Measurements from ENCODE around the gene KCNJ8. TPM values are rescaled to one million over a fixed set of nuclear protein-coding genes. Genes with fewer than 3 reads are reported as not detected.

Gene KCNJ8
- total RNA-seq, 2 experiments from 2014 or later: not detected

DNA sequence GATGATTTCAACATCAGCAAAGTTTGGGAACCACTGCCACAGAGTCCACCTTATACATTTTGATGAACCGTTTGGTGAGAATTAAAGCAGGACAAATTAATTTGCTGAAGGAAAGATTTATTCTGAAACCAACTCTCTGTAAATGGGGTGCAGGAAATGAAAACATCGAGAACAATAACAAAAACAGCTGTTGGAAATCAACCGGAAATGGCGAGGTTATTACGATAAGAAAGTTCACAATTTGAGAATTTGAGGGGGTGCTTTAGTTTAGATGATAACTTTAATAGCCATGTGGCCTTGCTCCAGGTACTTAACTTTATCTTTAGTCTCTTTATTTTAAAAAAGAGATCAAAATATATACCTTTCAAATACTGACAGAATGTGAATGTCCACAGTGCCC lies 56.7 kb downstream of the KCNJ8 start:
- Mint-ChIP-seq H3K36me3 (no peaks in the 10 kb centered on the region), H3K9me3 (ENCODE audit: low read depth) (no peaks in the 10 kb centered on the region), H3K27me3 (peaks cover 3% of the 10 kb centered on the region), H3K27ac (no peak overlapping the region), H3K4me1 (no peaks in the 10 kb centered on the region), H3K4me3 (no peak overlapping the region)
- DNase-seq (no peak), ATAC-seq (no peak)
- CTCF ChIA-PET: no interaction called here

- Mint-ChIP-seq H3K4me1 (peaks cover 4% of the 10 kb centered on the region), H3K27me3 (peaks cover 3% of the 10 kb centered on the region), H3K9me3 (ENCODE audit: low read depth) (no peaks in the 10 kb centered on the region), H3K27ac (no peak overlapping the region), H3K4me3 (no peak overlapping the region), H3K36me3 (no peaks in the 10 kb centered on the region)
- CTCF ChIA-PET: no interaction called here
- ATAC-seq: no peak
- DNase-seq: no peak
Measured at GRCh38 chr12:21715386-21715785, 59.1 kb downstream of the KCNJ8 start.

Other genes starting within 250 kb of the KCNJ8 start
- gene SPX, start 248.4 kb downstream of the KCNJ8 start, total RNA-seq: under 1 TPM; 0.40 to 0.64 TPM
- gene GYS2, start 169.9 kb downstream of the KCNJ8 start, total RNA-seq: not detected
- 1,000 to 10,000 TPM in 1 of 2 experiments, 100 to 1,000 TPM in 1; 907 to 1,215 TPM for gene LDHB, start 116.9 kb downstream of the KCNJ8 start, total RNA-seq
- gene ABCC9, start 166.7 kb upstream of the KCNJ8 start, total RNA-seq: under 1 TPM in 1 of 2 experiments, not detected in 1; 0.07 TPM